HG02763 (cell line): ENCODE results near the gene HK2.

Experiments used
- ATAC-seq: cut with Tn5 transposase; IDR thresholded peaks from one replicate; pipeline ENCODE4 v1.9.1; 2021; ENCODE audit warnings: mild to moderate bottlenecking, moderate library complexity; ENCODE audit not compliant: unreplicated experiment

HK2 gene

DNA sequence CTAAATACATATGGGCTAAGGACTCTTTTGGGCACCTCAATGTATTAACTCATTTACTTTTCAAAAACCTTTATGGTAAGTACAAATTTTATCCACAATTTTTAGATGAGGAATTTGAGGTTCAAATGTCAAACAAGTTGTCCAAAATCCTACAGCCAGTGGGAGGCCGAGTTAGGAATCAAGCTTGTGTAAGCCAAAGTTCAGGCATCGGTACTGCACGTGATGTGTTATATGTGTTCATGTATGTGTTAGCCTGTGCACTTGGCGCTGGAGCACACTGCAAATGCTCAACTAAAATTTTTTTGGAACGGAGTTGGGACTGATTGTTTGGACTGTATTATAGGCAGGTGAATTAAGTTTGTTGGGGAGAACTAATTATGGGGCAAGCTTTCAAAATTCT is 22.7 kb downstream of the HK2 start:
- ATAC-seq: no peak

DNA sequence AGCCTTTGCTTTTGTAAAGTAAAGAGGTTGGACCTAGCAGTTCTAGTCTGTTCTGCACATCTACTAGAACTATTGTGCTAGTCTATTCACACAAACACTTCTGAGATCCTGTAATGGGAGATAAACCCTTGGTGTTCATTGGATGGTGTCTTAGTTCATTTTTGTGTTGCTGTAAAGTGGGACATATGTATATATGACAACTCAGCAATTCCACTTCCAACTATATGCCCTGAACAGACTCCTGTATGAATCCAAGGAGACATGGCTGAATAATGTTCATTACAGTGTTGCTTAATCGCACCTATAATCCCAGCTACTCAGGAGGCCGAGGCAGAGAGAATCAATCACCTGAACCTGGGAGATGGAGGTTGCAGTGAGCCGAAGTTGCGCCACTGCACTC is 23.3 kb downstream of the HK2 start:
- ATAC-seq: no peak

DNA sequence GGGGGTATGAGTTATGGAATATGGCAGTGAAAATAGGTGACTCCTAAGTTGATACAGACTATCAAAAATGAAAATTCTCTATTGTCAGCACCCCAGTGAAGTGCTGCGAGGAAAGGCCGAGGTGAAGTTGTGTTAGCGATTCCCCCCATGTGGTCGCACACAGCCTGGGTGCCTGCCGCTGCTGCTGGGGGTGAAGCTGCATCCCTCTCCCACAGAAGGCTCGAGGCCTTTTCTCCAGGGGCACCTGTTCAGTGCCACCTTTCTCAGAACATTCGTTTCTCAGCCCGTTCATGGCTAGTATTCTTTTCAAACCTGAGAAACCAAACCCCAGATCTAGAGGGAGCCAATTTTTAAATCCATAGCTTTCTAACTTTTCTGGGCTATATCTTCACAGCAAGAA is 23.8 kb downstream of the HK2 start:
- ATAC-seq: no peak

DNA sequence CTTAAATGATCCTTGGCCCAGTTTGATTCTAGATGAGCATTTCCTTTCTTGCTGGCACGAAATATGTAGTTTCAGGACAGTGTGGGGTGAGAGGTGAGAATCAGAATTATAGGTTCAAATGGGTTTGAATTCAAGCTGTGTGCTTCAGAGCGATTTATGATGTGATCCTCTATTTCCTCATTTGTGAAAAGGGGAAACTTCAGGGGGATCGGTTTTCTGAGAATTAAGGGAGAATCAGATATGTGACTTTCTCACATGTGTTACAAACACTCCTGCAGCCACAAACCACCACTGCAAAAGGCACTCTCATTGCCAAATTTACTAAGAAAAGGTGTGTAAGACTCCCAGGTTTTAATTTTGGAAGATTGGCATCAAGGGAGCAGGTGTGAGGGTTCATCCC is 24.4 kb downstream of the HK2 start:
- no peak for ATAC-seq

DNA sequence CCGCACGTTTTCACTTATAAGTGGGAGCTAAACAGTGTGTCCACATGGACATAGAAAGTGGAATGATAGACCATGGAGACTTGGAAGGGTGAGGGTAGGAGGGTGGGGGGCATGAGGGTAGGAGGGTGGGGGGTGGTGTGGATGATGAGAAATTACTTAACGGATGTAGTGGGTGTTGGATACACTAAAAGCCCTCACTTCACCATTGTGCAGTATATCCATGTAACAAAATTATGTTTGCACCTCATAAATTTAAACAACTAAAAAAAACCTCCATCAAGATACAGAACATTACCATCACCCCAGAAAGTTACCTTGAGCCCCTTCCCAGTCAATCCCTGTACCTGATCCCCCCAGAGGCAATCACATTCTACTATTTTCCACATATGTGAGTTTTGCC is 26.2 kb downstream of the HK2 start:
- no peak for ATAC-seq

DNA sequence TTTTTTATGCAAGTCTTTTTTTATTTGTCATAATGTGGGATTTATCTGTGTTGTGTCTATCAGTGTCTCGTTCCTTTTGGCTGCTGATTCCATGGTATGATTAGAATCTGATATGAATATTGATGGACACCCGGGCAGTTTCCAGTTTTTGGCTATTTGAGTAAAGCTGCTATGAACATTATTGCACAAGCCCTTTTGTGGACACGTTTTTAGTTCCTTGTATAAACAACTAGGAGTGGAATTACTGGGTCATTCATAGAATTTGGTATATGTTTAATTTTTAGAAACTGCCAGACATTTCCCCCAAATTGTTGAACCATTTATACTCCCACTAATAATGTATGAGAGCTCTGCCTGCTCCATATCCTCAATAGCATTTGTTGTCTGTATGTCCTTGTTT is 26.6 kb downstream of the HK2 start:
- no peak for ATAC-seq

DNA sequence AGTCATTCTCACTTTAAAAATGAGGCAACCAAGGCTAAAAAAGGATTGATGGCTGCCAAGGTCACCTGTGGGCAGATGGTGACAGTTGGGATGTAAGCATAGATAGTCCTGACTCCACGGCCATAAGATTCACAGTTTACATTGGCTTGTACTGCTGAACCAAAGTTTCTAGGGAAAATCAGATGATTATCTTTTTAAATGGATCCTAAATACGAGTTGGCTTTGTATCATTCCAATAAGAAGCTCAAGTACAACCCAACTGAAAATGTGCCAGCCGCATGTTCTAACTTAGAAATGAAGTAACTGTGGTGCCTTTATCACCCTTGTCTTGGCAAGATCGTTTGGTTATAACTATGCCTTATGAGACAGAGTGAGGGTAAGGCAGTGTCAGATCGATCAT is 27.6 kb downstream of the HK2 start:
- no peak for ATAC-seq

DNA sequence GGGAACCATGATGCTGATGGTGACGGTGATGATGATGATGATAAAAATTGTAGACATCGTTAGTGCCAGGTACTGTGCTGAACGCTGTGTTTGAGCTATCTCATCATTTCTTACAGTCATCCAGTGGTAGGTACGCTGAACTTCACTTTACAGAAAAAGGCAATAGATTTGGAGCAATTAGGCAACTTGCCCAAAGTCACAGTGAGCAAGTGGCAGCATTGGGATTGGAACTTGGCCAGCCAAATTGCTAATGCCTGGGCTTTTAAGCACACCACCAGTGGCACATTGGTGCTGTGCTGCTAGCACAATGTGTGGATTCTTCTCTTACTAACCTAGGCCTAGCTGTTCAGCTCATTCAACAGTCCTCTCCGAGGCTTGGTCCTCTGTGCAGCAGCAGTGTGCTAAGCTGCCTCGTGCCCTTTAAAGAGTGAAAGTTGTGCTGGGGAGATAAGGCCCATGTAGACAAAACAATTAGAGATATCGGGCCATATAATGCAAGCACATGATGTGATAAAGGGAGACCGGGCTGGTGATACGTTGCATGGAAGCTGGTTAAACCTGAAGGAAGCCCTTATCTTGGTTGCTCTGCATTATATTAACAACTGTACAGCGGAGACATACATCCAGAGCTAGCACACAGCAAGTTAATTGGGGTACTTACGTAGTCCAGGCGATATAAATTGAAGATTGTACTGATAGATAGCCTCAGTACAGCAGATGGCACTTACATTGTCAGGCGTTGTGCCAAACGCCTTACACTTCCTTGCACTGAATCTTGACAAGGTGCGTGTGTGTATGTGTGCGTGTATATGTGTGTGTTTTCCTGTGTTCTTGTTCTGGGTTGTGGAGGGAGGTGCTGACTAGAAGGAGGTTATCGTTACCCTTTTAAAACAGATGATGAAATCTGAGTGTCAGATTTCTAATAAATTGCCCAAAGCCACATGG is 28.4 kb downstream of the HK2 start:
- ATAC-seq: no peak

DNA sequence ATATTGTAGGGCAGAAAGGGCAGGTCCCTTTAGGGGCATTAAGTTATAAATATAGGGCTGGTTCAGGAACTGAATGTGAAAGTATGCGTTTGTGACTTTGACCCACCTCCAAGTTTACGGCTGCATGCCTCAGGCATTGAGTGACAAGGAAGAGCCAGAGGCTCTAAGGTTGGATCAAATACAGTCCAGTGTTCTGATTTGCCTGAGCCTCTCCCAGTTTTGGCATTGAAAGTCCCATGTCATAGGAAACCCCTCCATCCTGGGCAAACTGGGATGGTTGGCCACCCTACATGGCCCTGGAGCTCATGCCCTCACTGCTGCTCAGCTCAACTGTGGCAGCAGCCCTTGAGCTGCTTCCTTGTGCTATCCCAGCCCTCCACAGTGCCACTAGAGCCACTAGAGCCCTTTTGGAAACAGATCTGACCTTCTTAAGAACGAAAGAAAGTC is 29.9 kb downstream of the HK2 start:
- ATAC-seq: no peak

DNA sequence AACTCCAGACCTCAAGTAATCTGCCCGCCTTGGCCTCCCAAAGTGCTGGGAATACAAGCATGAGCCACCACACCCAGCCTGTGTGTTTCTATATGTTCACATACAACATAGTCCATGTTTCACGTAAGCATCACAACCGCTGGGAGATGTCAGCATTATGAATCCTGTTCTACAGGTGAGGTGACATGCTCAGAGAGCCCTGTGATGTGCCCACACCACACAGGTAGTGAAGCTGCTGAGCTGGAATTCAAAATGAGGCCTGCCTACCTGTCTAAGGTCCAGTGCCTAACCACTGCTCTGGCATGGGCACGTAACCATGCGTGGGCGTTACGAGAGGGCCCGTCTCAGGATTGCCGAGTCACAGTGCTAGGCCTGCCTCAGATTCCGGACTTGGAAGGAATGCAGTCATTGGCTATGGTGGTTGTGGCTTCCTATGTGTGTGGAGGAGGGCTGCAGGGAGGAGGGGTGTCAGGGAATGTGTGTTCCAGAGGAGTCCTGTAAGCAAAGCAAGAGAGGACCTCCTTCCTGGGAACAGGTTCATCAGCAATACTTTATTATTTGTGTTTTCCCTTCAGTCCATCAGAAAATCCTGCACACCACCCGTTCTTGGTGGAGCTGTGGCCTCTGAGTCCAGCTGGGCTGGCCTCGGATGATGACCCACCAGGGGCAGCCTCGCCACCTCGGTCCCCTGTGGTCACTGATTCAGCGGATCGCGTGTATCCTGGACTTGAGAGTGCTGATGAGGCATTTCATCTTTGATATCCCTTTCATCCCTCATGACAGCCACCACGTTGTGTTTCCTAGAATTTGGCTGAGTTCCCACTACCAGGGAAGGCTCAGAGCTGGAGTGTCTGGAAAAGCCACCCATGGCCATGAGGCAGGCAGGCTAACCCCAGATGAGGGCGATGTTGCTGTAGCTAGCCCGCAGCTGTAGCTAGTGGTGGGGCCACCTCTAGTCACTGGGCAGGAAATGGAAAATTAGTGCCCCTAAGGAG is 31.1 kb downstream of the HK2 start:
- no peak for ATAC-seq

DNA sequence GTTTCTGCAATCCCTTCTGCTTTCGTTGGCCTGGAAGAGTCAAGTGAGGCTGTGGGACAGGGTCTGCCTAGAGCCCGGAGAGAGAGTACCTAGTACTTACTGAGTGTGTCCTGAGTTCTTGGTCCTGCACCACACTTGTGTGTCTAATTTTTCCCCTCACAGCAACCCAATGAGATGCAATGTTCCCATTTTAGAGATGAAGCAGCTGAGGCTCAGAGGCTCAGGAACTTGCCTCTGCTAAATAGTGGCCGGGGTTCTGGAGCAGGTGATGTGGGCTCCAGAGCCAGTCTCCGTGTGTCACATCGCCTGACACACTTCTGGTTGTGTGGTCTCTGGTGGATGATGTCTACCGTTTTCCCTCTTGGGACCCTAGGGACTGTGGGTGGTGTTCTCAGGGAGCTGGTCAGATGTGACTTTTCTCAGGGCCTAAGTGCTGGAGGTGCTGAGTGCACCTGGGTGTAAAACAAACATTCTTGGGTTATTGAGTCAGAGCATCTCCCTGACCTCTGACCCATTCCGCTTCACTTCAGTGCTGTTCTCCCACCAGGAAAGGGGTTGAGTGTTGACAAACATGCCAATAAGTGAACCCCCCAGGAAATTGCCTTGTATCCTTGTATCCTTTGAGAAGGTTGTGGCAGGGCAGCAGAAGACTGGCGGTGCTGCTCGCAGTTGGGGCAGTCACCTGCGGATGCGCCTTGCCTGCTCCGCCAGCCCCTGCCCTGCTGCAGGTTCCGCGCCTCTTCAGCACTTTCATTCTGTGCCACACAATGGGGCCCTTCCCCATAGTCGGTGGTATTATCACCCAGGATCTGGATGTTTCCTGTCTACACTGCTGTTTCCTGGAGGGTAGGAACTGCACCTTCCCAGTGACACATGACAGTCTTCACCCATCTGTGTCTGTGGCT is 32.1 kb downstream of the HK2 start:
- no peak for ATAC-seq

DNA sequence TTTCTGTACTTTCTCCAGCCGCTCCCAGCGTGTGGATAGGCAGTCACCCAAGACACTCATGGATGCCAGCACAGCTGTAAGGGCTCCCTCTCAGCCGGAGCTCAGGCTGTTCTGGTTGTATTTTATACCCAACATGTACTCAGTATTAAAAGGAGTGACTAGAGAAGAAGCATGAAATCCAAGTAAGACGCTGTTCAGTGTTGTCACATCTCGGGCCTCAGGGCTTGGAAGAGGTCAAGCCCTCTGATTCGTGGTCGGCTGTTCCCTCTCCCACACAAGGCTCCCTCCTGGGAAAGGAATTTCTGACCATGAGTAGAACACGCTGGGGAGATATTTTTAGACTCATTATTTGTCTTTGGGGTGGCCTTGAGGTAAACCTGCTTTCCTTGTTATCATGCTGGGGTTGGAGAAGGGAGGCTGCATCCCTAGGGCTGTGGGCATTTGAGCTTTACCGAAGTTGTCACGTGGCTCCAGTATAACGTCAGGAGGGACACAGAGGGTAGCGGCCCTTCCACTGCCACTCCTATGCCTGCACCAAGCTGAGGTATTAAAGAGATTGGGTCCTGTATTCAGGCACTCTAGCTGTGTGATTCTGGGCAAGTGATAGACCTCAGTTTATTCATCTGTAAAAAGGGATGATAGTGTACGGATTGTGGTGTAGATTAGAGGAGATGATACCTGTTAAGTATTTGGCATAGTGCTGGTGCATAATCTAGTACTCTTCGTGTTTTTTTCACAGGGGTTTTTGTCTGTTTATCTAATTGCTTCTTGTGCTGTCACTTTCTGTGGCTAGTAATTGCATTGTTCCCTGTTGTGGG is 34.1 kb downstream of the HK2 start:
- no peak for ATAC-seq

DNA sequence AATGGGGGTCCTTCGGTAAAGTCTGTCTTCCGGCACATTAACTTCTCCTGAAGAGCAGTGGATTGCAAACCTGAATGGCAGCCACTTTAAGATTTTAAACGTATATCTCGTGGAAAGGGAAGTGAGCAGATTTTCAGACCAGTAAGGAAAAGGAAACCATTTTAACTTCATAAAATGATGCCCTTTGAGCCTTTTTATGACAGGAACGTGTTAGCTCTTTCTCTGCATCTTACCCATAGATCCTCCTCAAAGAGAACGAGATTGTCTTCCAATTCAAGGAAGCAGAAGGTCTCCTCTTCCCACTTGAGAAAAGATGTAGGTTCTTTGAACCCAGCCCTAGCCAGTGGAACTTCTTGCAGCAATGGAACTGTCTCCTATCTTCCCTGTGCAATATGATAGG is 35.6 kb downstream of the HK2 start:
- no peak for ATAC-seq

DNA sequence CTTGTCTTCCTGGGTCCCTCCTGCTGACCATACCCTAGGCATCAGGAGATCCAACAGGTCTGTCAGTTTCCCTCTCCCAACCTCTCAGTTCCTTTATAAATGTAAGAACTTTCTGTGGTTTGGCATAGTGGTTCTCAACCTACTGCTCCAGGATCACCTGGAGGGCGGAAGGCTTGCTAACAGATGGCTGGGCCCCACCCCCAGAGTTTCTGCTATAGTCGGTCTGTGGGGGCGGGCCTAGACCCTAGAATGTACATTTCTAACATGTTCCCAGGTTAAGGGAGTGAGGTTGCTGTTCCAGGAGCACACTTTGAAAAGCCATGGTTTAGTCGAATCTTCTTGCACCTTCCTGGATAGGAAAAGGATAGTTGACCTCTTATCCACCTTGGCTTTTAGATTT is 37.0 kb downstream of the HK2 start:
- no peak for ATAC-seq

DNA sequence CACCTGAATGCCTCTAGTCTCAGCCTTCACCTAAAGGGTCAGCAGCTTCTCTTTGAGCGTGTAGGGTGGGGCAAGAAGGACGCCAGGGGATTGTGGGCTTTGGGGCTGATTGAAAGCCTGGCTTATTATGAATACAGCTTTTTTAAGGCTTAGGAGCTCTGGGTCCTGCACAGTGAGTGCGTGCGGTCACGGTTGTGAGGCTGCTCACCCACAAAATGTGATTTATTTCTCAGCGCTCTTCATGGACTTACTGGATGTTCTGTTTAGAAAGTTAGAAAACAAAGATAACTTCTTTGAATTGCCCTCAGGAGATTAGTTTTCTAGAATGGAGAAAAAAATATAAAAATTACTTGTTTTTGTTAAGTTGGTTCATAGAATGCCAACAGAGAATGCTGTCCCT is 37.5 kb downstream of the HK2 start:
- ATAC-seq: no peak

DNA sequence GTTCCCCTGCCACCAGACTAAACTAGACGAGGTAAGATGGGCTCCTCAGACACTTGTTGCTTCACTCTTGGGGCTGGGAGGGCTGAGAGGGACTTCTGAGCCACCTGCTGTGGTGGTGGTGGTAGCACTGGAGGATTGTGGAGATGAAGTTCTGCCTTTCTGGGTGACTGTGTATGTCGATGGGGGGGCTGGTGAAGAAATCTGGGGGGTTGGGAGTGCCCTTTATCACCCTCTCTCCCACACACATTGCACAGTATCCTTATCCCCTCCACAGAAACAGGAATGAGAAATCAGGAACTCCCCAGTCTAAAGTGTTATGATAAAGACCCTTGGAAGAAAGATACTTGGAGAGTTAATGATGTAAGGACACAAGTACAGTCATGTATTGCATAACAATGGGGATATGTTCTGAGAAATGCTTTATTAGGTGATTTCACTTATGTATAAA is 38.5 kb downstream of the HK2 start:
- ATAC-seq: no peak

DNA sequence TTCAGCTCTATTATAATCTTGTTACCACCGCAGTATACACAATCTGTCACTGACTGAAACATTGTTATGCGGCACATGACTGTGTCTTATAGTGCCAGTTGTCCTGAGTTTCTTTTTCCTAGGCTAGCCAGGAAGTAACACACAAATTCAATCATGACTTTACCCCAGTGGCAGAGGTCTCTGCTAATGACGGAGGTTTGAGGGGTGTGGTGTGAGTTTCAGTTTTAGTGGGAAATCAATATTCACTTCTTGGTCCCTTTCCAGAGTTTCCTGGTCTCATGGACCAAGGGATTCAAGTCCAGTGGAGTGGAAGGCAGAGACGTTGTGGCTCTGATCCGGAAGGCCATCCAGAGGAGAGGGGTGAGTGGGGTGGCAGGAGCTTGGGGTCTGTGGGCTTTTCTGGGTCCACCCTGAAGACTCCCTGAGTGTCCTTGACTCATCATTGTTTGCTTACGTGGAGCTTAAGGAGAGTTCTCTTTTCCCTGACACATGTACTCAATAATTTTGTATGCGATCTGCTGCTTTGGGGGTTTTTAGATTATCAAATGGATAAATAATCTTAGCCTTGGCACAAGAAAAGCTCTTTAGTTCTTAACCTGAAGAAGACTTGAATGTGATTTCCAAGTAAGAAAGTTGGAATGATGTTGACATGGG is 39.2 kb downstream of the HK2 start:
- no peak for ATAC-seq

DNA sequence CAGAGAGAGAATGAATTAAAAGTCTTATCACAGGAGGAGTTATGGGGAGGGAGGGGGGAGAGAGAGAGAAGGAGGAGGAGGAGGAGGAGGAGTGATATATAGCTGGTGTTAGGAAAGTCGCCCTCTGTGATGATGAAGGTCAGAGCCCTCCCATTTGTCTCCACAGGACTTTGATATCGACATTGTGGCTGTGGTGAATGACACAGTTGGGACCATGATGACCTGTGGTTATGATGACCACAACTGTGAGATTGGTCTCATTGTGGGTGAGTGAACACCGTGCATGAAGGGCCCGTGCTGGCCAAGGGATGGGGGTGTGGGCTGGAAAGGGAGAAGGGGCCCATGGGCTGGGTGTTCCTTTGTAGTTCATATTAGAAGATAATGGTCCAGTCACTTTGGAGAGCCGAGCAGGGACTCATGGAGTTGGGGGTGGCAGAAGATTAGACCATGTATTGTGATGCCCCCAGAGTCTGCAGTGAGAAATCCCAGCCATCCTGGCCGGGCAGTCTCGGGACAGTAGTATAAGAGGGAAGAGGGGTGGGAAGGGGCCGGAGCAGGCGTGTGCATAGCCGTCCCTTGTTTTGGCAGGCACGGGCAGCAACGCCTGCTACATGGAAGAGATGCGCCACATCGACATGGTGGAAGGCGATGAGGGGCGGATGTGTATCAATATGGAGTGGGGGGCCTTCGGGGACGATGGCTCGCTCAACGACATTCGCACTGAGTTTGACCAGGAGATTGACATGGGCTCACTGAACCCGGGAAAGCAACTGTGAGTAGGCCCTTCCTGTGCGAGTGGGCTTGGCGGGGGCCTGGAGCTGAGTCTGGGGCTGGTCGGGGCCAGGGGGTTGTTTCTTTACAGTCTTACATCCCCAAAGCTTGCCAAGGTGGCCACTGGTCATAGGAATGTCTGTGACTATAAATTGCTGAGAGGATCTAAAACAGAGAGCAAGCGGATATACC is 40.0 kb downstream of the HK2 start:
- ATAC-seq: no peak
